NK-92 (cell line): ENCODE results near the gene FYTTD1.
"Not testable (repeated sequence)": the region's sequence is repeated elsewhere in the genome, so short reads cannot be mapped to it uniquely, and the experiment has no call there.

Source experiments
- DNase-seq: peaks from one replicate; lab custom pipeline; 2025; ENCODE audit not compliant: unreplicated experiment; lab: John Stamatoyannopoulos, UW

The FYTTD1 gene, protein sequence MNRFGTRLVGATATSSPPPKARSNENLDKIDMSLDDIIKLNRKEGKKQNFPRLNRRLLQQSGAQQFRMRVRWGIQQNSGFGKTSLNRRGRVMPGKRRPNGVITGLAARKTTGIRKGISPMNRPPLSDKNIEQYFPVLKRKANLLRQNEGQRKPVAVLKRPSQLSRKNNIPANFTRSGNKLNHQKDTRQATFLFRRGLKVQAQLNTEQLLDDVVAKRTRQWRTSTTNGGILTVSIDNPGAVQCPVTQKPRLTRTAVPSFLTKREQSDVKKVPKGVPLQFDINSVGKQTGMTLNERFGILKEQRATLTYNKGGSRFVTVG

DNA sequence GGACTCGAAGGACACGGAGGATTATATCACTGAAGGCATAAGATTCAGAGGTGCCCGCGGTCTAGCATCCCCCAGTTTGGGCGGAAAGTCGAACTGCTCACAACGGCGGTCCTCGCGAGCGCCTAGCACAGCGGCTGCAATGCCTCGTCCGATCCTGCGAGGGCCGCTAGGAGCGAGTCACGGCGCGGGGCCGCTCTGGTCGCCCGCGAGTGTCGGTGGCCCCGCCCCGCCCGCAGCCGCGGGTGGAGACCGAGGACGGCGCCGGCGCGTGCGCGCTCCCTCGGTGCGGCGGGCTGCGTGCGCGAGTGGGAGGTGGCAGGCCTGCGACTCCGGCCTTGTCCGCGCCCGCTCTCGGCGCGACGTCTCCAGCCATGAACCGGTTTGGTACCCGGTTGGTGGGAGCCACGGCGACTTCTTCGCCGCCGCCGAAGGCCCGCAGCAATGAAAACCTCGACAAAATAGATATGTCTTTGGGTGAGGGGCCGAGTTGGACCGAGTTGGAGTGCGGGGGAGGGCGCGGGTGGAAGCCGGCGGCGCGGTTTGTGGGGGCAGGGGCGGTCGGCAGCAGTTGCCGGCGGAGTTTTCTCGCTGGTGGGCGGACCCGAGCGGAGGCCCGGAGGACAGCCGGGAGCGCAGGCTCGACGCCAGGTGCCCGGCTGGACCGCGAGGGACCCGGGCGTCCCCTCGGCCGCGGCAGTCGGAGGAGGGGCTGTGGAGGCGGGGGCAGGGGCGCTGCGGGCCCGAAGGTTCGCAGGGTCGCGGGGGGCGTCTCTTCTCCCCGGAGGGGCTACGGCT lies at the start of gene FYTTD1:
Gene FYTTD1, plus strand, starts transcription at position 283 of the 795 bp plus-strand sequence. Its CDS starts 89 bp downstream, at position 372.
- peak; percentile 36 for DNase-seq

- no peak for DNase-seq
Measured at GRCh38 chr3:197700095-197700494, 49.6 kb upstream of the FYTTD1 start.

GRCh38 chr3:197701841-197702240 lies 47.8 kb upstream of the FYTTD1 start:
- DNase-seq = no peak

GRCh38 chr3:197706658-197707057 lies 43.0 kb upstream of the FYTTD1 start:
- DNase-seq = no peak

DNA sequence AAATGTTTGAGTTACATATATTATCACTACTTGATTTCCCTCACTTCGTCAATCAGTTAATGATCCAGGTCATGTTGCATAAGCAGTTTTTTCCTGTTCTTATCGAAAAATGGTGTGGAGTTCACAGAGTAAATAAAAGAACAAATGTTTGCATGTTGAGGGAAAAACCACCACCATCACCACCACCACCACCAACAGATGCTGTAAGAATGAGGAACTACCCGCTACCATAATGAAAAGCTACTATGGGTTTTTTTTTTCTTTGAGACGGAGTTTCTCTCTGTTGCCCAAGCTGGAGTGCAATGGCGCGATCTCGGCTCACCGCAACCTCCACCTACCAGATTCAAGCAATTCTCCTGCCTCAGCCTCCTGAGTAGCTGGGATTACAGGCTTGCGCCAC lies 40.5 kb upstream of the FYTTD1 start:
- DNase-seq = no peak

DNA sequence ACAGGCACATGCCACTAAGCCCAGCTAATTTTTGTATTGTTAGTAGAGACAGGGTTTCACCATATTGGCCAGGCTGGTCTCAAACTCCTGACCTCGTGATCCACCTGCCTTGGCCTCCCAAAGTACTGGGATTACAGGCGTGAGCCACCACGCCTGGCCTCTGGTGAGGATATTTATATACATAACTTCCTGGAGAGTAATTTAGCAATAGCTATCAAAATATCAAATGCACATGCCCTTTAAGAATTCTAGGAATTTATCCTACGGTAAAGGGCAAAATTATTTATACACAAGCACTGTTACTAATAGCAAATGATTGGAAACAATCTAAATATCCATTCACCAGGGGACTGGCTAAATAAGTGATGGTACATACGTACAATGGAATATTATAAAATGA lies 38.7 kb upstream of the FYTTD1 start:
- not testable (repeated sequence) for DNase-seq

DNA sequence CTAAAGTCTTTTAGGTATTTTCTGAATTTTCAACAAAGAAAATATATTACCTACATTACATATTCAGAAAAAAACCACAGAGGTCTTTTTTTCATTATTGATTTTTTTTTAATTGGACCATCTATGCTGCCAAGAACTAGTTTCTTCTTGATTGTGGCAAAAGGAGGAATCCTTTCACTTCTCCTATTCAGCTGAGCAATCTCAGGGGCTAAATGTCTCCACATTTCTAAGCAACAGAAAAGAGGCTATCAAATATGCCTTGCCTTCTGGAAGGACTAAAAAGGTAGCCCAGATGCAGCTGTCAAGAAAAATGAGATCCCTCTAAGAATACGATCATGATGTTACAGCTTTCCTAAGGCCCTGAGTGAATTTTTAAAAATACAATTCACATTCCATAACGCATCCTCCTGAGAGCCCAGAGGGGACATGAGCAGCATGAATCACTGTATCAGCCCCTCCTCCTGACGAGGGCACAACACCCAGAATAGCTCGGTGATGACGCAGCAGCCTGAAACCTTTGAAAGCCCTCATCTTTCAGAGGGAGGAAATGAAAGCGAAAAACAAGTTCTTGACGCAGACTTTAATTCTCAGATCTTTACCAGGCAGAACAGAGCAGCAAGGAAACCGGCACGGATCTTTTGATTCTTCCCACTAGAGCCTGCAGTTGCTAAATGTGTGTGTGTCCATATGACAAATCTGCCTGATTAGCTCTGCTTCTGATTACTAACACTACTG lies 37.5 kb upstream of the FYTTD1 start:
- peak; percentile 22 for DNase-seq

- DNase-seq = no peak
Measured at GRCh38 chr3:197713477-197713822, 36.2 kb upstream of the FYTTD1 start.

- DNase-seq = no peak
Measured at GRCh38 chr3:197714251-197714650, 35.4 kb upstream of the FYTTD1 start.

DNA sequence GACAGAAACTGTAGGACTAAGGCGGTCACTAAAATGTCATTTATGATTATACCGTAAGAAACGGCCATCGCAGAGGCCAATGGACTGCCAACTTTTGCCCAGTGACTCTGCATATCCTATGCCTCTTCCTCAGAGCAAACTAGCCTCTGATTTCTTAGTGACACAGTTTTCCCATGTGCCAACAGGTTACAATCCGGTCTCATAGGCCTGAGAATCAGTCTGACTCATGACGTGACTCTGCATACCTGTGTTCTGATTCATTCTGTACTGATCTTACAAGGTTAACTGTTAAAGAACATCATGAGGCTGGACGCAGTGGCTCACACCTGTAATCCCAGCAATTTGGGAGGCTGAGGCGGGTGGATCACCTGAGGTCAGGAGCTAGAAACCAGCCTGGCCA lies 30.8 kb upstream of the FYTTD1 start:
- DNase-seq = no peak

GRCh38 chr3:197720694-197721093 lies 29.0 kb upstream of the FYTTD1 start:
- DNase-seq = no peak

GRCh38 chr3:197722734-197723133 lies 26.9 kb upstream of the FYTTD1 start:
- no peak for DNase-seq

- DNase-seq = not testable (repeated sequence)
Measured at GRCh38 chr3:197727878-197728277, 21.8 kb upstream of the FYTTD1 start.

DNA sequence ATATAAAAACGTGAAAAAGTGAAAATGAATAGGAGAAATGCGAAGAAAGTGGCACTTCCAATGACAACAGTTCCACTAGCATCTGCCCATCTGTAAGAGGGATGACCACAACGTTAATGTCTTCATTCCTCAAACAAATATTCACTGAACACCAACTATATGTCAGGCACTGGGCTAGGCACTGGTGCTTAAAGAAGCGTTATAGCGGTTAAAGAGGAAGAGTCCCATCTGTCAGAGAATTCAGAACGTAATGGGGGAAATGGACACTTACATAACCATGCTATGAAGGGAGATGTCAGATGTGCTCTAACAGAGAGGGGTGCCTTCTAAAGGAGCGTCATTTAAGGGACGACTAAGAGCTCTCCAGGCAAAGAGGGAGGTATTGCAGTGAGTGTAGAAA lies 21.2 kb upstream of the FYTTD1 start:
- DNase-seq = no peak

DNA sequence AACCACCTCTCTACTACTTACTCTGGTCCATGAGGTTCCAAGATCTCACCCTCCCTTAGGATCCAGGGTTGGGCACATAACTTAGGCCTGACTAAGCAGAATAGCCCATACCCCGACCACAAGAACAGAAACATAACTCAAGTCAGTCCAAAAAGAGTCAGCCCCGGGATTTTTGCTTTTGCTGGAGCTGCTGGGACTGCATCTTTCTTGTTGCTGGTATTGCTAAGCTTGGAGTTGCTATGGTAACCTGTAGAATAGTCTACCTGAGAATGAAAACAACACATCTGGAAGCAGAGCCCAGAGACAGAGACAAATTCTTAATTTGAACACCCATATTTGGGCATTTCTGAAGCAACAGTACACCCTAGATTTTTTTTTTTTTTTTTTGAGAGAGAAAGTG lies 19.5 kb upstream of the FYTTD1 start:
- no peak for DNase-seq

GRCh38 chr3:197730770-197731169 lies 18.9 kb upstream of the FYTTD1 start:
- not testable (repeated sequence) for DNase-seq

GRCh38 chr3:197731483-197731882 lies 18.2 kb upstream of the FYTTD1 start:
- not testable (repeated sequence) for DNase-seq

DNA sequence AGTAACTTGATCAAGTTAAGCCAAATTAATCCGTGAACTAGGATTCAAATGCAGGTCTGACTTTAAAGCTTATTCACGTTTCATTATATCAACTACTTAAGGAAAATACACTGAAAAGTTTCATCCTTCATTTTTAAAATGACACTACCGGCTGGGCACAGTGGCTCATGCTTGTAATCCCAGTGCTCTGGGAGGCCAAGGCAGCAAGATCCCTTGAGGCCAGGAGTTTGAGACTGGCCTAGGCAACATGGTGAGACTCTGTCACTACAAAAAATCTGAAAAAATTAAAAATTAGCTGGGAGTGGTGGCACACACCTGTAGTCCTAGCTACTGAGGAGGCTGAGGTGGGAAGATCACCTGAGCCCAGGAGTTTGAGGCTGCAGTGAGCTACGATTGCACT lies 16.6 kb upstream of the FYTTD1 start:
- DNase-seq = no peak

DNA sequence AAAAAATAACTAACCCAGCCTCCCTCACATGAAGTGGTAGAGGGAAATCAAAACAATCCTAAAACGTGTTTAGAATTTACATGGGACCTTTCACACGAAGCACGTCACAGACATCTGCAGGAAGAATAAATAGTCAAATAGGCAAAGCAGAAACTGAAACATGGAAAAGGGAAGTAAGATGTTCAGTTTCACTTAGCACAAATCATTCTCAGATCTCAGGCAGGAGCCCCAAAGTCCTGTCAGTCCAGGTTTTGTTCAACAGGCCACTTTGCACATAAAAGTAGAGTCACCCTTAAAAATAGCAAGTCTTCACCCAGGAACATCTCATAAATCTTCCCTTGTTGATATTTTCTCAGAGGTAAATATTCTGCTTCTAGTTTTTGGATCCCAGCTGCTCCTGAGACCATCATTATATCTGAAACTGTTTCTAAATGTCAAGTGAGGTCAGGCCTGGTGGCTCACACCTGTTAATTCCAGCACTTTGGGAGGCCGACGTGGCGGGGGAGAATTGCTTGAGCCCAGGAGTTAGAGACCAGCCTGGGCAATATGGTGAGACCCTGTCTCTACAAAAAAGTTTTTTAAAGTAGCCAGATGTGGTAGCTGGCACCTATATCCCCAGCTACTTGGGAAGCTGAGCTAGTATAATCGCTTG lies 14.9 kb upstream of the FYTTD1 start:
- DNase-seq = no peak

GRCh38 chr3:197736010-197736490 lies 13.6 kb upstream of the FYTTD1 start:
- no peak for DNase-seq
